IPS-18a (cell line): ENCODE results near the gene NUP133.
A peak's percentile ranks its signal among the peaks of the same experiment; 100 is the strongest.

Experiments
- H3K27ac ChIP-seq: one replicate; pipeline ENCODE4 v1.5.1; 2013; ENCODE audit warnings: low read length
- H3K27me3 ChIP-seq: one replicate; pipeline ENCODE4 v1.6.1; 2013; ENCODE audit warnings: mild to moderate bottlenecking, low read length; ENCODE audit not compliant: control insufficient read depth, insufficient read depth
- H3K36me3 ChIP-seq: one replicate; pipeline ENCODE4 v1.6.1; 2013; ENCODE audit warnings: low read depth, low read length; ENCODE audit not compliant: control insufficient read depth
- H3K4me1 ChIP-seq: one replicate; pipeline ENCODE4 v1.6.1; 2013; ENCODE audit warnings: low read depth, low read length; ENCODE audit not compliant: control insufficient read depth
- H3K4me3 ChIP-seq: one replicate; pipeline ENCODE4 v1.5.1; 2013; ENCODE audit warnings: low read length
- H3K9ac ChIP-seq: one replicate; pipeline ENCODE4 v1.6.1; 2013; ENCODE audit warnings: mild to moderate bottlenecking, low read length, moderate library complexity
- H3K9me3 ChIP-seq: one replicate; pipeline ENCODE4 v1.6.1; 2013; ENCODE audit warnings: low read depth, low read length; ENCODE audit not compliant: control insufficient read depth

Gene NUP133

DNA sequence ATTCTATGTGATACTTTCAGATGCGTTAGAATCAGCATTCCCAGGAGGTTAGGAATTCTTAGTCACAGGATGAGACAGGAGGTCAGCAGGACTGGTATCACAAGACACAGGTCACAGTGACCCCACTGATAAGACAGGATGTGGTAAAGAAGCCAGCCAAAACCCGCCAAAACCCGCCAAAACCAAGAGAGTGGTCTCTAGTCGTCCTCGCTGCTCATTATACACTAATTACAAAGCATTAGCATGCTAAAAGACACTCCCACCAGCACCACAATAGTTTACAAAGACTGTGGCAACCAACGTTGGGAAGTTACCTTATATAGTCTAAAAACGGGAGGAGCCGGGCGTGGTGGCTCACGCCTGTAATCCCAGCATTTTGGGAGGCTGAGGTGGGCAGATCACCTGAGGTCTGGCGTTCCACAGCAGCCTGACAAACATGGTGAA, 60.3 kb downstream of the NUP133 start:
- no peaks in the 10 kb centered on the region for H3K4me1 ChIP-seq
- H3K36me3 ChIP-seq: peaks cover 52% of the 10 kb centered on the region
- no peak overlapping the region for H3K9ac ChIP-seq
- H3K9me3 ChIP-seq: no peaks in the 10 kb centered on the region
- no peak overlapping the region for H3K27ac ChIP-seq
- no peaks in the 10 kb centered on the region for H3K27me3 ChIP-seq
- no peak overlapping the region for H3K4me3 ChIP-seq

DNA sequence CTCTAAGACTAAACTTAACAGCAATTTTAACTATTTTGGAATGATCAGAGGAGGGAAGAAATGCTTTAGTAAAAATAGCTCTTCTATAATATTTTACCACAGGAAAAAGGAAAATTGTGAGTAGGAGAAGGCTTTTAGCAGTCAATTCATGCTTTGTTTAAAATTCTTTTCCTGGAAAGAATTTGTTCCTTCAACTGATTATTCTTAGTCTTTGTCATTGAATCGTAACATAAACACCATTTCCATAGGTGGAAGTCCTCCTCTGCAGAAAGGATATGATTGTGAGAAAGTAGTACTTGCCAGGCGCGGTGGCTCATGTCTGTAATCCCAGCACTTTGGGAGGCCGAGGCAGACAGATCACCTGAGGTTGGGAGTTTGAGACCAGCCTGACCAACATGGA, 62.3 kb downstream of the NUP133 start:
- Histone ChIP-seq H3K9ac (no peak overlapping the region), H3K36me3 (peaks cover 59% of the 10 kb centered on the region), H3K4me3 (no peak overlapping the region), H3K27me3 (no peaks in the 10 kb centered on the region), H3K9me3 (no peaks in the 10 kb centered on the region), H3K4me1 (no peaks in the 10 kb centered on the region), H3K27ac (no peak overlapping the region)

DNA sequence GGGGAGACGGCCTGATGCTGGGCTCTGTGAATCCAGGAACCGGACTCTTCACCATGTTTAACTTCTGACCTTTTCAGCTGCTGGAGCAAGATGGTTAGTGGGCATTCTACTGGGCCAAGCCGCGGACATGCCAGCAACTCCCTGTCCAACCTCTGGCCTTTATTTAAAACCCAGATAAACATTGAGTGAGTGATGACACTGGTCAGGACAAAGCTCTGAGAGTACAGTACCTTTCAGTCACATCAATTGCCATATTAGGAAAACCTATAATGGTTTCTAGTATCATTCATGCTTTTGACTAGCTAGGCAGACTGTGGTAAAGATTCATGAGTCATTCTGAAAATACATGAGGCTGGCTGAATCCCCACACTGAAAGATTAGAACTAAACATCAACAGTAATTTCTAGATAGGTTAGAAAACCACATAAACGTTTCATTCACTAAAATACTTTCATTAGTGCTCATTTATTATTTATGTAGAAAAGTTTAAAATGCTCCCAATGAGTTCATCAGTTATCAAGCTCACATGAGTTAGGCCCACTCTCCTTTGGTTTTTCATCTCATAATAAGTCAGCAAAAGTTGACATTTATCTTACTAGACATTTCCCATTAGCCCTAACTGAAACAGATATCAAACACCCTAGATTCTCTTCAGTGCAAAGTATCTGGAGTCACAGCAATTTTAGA, 67.1 kb downstream of the NUP133 start:
- Histone ChIP-seq H3K9me3 (no peaks in the 10 kb centered on the region), H3K36me3 (peaks cover 44% of the 10 kb centered on the region), H3K9ac (no peak overlapping the region), H3K4me1 (no peaks in the 10 kb centered on the region), H3K4me3 (no peak overlapping the region), H3K27me3 (peaks cover 2% of the 10 kb centered on the region), H3K27ac (no peak overlapping the region)

DNA sequence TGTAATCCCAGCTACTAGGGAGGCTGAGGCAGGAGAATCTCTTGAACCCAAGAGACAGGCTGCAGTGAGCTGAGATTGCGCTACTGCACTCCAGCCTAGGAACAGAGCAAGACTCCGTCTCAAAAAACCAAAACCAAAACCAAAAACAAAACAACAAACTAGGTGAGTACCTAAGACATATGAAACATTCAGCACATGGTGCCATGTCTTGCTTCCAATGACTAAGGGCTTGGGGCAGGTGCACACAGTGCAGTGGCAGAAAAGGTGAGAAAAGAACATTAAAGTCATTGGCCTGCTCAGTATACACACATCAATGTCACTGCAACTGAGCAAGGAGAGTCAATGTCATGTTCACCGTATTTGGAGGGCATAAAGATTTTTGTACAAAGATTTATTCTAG, 70.1 kb downstream of the NUP133 start:
- no peak overlapping the region for H3K4me3 ChIP-seq
- H3K9ac ChIP-seq: no peak overlapping the region
- H3K27me3 ChIP-seq: peaks cover 32% of the 10 kb centered on the region
- H3K36me3 ChIP-seq: peaks cover 24% of the 10 kb centered on the region
- H3K27ac ChIP-seq: no peak overlapping the region
- no peaks in the 10 kb centered on the region for H3K9me3 ChIP-seq
- H3K4me1 ChIP-seq: peaks cover 9% of the 10 kb centered on the region

DNA sequence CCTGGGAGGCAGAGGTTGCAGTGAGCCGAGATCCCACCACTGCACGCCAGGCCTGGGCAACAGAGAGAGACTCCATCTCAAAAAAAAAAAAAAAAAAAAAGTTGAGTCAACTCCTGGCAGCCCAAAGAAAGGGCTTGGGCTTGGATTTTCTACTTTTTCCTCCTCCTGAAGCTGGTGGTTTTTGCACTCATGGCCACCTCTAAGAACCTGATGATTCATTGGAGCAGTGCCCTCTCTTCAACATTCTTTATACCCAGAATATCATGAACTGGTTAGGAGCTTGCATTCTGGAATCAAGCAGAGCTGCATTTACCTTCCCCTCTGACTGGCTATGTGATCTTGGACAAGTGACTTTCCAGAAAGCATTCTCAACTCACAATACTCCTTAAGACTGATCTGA, 70.7 kb downstream of the NUP133 start:
- no peak overlapping the region for H3K4me3 ChIP-seq
- peaks cover 38% of the 10 kb centered on the region for H3K27me3 ChIP-seq
- no peak overlapping the region for H3K27ac ChIP-seq
- H3K9ac ChIP-seq: no peak overlapping the region
- no peaks in the 10 kb centered on the region for H3K9me3 ChIP-seq
- peaks cover 9% of the 10 kb centered on the region for H3K4me1 ChIP-seq
- peaks cover 22% of the 10 kb centered on the region for H3K36me3 ChIP-seq

DNA sequence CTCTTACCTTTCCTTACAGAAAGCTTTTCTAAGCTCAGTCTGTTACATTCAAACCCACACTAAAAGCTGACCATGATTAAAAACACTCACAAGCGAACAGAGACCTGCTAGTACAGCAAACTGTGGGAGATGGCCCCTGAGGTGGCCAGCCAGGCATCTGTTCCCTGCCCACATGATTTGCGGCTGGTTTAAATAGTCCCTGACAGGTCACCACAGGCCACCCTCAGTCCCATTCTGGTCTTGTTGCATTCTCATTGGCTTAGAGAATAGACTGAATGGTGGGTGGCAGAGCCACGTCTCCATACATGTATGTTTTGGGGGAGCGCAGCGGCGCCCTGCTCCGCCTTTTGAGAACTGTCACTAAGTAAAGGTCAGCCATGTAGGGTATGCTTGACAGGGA, 71.9 kb downstream of the NUP133 start:
- Histone ChIP-seq H3K4me1 (peaks cover 10% of the 10 kb centered on the region), H3K4me3 (no peak overlapping the region), H3K9me3 (no peaks in the 10 kb centered on the region), H3K9ac (no peak overlapping the region), H3K27me3 (peaks cover 48% of the 10 kb centered on the region), H3K36me3 (peaks cover 9% of the 10 kb centered on the region), H3K27ac (no peak overlapping the region)

DNA sequence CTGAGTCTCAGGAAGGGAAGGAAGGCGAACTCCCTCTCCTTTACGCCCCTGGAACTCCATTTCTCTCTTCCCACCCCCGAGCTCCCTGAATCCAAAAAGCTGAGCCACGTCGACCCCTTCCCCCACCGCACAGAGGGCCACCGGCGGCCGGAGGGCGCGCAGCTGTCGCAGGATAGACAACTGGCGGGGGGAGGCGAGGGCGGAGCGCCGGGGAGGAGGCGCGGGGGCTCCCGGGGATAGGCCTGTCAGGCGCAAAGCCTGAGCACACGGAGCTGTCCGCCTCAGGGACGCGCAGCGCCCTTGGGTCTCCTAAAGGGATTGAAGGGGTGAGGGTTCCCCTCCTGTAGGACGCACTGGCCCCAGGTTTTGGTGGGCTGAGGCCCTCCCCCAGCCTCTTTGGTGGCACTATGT, 73.5 kb downstream of the NUP133 start:
- no peak overlapping the region for H3K9ac ChIP-seq
- peak overlapping the region; percentile 63 for H3K4me3 ChIP-seq
- peaks cover 62% of the 10 kb centered on the region for H3K27me3 ChIP-seq

DNA sequence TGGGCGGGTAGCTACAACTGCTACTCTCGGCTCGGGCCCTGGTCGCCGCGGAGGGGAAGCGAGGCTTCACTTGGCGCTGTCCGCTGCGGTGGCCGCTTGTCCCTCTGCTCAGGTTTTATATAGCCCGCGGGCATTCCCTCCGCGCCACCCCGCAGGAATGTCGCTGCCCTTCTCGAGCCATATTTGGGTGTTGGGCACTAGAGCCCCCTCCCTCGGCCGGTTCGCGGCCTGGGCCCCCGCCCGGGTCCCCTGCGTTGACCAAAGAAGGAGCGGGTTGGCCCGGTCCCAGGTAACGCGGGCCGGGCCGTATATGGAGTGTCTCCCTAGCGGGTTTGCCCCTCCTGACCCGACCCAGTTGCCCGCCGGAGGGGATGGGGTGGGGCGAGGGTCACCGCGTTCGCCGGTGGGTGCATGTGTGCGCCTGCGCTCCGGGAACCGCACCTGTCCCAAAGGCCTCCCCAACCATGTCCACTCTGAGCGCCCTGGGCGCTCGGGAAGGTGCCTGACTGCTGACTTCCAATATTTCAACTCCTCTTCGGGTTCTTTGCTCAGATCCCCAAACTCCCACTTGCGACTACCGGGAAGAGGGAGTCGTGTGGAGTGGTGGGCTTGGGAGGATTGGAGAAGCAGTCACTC, 74.0 kb downstream of the NUP133 start, which contains the start of gene ACTA1:
TSS of gene ACTA1 (minus strand) at position 90 of the 636 bp plus-strand sequence. CDS start 979 bp downstream, outside the sequence.
- no peak within 1 kb of the TSS for H3K27ac ChIP-seq
- peak within 1 kb of the TSS; percentile 63 for H3K4me3 ChIP-seq
- H3K27me3 ChIP-seq: peaks cover 62% of the 10 kb centered on the region
- no peaks in the 10 kb centered on the region for H3K9me3 ChIP-seq
- H3K4me1 ChIP-seq: peaks cover 14% of the 10 kb centered on the region
- H3K36me3 ChIP-seq: no peaks in the 10 kb centered on the region
- no peak within 1 kb of the TSS for H3K9ac ChIP-seq

More for the DNA sequence above, 73.5 kb downstream of the NUP133 start:
- no peaks in the 10 kb centered on the region for H3K36me3 ChIP-seq
- H3K4me1 ChIP-seq: peaks cover 14% of the 10 kb centered on the region
- H3K9me3 ChIP-seq: no peaks in the 10 kb centered on the region
- H3K27ac ChIP-seq: no peak overlapping the region

DNA sequence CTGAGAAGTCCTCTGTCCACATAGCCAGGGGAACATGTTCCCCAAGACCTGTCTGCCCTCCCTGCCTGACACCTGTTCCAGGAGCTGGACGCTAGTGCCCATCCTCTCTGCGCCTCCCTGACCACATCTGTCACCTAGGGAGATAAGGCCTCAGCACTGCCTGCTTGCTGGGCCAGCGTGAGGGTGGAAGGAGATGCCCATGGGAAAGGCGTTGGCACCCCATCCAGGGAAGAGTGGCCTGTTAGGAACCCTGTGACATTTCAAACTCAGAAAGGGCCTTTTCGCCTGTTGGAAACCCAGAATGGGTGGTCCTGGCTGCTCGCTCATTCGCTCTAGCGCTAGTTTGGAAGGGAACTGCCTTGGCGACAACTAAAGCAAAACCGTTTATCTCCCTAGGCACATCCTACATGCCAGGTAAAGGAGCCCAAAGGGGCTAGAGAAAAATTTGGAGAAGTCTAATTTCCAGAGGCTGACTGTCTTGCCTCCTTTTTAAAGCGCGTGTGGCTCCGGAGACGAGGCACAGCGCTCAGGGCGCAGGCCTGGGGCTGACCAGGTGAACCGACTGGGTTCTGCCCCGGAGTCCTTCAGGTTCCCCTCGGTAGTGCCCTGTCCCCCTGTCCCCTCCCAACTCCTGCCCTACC, 74.7 kb downstream of the NUP133 start:
- Histone ChIP-seq H3K27me3 (peaks cover 62% of the 10 kb centered on the region), H3K4me3 (peak overlapping the region; percentile 63)

DNA sequence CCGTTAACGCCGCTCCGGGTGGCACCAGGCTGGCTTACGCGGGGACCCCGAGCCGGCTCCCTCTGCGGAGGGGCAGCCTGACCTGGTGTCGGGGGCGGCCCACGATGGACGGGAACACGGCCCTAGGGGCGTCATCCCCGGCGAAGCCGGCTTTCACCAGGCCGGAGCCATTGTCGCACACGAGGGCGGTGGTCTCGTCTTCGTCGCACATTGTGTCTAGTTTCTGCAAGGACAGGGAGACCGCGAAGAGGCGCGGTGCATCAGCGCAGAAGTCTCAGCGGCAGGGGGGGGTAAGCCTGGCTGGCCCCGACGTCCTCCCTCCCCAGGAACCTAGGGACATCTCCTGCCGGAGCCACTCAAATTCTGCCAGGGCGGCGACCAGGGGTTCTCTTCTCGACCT, 75.2 kb downstream of the NUP133 start:
- Histone ChIP-seq H3K27me3 (peaks cover 62% of the 10 kb centered on the region), H3K27ac (no peak overlapping the region), H3K9me3 (no peaks in the 10 kb centered on the region), H3K4me3 (no peak overlapping the region), H3K4me1 (peaks cover 14% of the 10 kb centered on the region), H3K9ac (no peak overlapping the region), H3K36me3 (no peaks in the 10 kb centered on the region)

More for the DNA sequence above, 74.7 kb downstream of the NUP133 start:
- Histone ChIP-seq H3K9ac (no peak overlapping the region), H3K36me3 (no peaks in the 10 kb centered on the region), H3K27ac (no peak overlapping the region), H3K4me1 (peaks cover 14% of the 10 kb centered on the region), H3K9me3 (no peaks in the 10 kb centered on the region)

DNA sequence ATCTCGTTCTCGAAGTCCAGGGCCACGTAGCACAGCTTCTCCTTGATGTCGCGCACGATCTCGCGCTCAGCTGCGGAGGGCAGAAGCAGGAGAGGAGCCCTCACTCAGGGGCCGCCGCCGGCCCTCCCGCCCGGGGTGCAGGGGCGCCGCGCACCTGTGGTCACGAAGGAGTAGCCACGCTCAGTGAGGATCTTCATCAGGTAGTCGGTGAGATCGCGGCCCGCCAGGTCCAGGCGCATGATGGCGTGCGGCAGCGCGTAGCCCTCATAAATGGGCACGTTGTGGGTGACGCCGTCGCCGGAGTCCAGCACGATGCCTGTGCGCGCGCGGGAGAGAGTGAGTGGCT, 76.1 kb downstream of the NUP133 start:
- peaks cover 14% of the 10 kb centered on the region for H3K4me1 ChIP-seq
- H3K4me3 ChIP-seq: no peak overlapping the region
- H3K36me3 ChIP-seq: no peaks in the 10 kb centered on the region
- H3K27ac ChIP-seq: no peak overlapping the region
- no peaks in the 10 kb centered on the region for H3K9me3 ChIP-seq
- no peak overlapping the region for H3K9ac ChIP-seq
- peaks cover 62% of the 10 kb centered on the region for H3K27me3 ChIP-seq
